Measurements from ENCODE around the gene LRCOL1. TPM values are rescaled to one million over a fixed set of nuclear protein-coding genes. Genes with fewer than 3 reads are reported as not detected.

LRCOL1 gene
- total RNA-seq, 1 donor from 2014 or later: not detected

DNA sequence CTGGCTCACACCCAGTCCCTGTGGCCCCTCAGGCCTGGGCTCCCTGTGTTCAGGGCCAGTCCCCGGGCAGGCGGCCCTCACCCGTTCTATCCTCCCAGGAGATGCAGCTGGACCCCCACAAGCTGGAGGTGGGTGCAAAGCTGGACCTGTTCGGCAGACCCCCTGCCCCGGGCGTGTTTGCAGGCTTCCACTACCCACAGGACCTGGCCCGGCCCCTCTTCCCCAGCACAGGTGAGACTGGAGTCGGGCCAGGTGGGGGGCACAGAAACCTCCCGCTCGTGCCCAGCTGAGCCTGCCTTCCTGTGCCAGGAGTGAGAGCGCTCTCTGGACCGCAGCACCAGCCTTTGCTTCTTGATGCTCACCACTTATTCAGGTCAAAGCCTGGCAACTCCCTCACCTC, 33.7 kb downstream of the LRCOL1 start:
- no peak for DNase-seq (ENCODE audit: extremely low spot score in 2 of 2)
- intact Hi-C loops (cut with DNase I): no loop called here
- no peak overlapping the region for H3K4me3 ChIP-seq
- H3K27me3 ChIP-seq: no peaks in the 10 kb centered on the region
- no peak for TF ChIP-seq POLR2AphosphoS5 (IDR thresholded peaks at IDR 0.05; ENCODE audit: insufficient read depth in 1 of 2, low read depth in 1 of 2)
- no peak for TF ChIP-seq POLR2A (IDR thresholded peaks at IDR 0.05)
- TF ChIP-seq, protein P1, sequence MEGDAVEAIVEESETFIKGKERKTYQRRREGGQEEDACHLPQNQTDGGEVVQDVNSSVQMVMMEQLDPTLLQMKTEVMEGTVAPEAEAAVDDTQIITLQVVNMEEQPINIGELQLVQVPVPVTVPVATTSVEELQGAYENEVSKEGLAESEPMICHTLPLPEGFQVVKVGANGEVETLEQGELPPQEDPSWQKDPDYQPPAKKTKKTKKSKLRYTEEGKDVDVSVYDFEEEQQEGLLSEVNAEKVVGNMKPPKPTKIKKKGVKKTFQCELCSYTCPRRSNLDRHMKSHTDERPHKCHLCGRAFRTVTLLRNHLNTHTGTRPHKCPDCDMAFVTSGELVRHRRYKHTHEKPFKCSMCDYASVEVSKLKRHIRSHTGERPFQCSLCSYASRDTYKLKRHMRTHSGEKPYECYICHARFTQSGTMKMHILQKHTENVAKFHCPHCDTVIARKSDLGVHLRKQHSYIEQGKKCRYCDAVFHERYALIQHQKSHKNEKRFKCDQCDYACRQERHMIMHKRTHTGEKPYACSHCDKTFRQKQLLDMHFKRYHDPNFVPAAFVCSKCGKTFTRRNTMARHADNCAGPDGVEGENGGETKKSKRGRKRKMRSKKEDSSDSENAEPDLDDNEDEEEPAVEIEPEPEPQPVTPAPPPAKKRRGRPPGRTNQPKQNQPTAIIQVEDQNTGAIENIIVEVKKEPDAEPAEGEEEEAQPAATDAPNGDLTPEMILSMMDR (IDR thresholded peaks at IDR 0.05): no peak
- no peaks in the 10 kb centered on the region for H3K9me3 ChIP-seq
- H3K27ac ChIP-seq: no peak overlapping the region
- H3K36me3 ChIP-seq: peaks cover 0 to 14% of the 10 kb centered on the region in 2 donors
- H3K4me1 ChIP-seq: no peaks in the 10 kb centered on the region

DNA sequence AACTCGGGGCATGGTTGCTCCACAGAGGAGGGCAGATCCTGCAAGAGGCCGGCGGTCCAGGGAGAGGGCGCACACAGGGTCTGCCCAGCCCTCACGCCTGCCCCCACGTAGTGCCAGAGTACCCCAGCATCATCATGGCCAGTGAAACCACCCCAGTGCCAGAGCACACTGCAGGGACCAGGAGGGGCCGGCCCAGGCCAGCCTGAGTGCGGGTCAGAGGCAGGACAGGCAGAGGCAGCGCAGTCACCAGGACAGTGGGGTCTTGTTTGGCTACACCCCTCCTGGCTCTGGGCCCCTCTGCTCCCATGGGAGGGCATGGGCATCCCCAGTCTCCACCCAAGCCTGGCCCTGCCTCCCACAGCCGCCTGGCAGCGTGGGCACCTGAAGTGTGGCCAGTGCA, 34.7 kb downstream of the LRCOL1 start:
- Histone ChIP-seq H3K4me1 (no peaks in the 10 kb centered on the region), H3K27me3 (no peaks in the 10 kb centered on the region), H3K27ac (no peak overlapping the region), H3K4me3 (no peak overlapping the region), H3K36me3 (peaks cover 0 to 14% of the 10 kb centered on the region in 2 donors), H3K9me3 (no peaks in the 10 kb centered on the region)
- no peak for DNase-seq (ENCODE audit: extremely low spot score in 2 of 2)
- intact Hi-C loops (cut with DNase I): no loop called here
- TF ChIP-seq POLR2A (IDR thresholded peaks at IDR 0.05): no peak
- TF ChIP-seq, protein P1 (IDR thresholded peaks at IDR 0.05): no peak
- no peak for TF ChIP-seq POLR2AphosphoS5 (IDR thresholded peaks at IDR 0.05; ENCODE audit: insufficient read depth in 1 of 2, low read depth in 1 of 2)

DNA sequence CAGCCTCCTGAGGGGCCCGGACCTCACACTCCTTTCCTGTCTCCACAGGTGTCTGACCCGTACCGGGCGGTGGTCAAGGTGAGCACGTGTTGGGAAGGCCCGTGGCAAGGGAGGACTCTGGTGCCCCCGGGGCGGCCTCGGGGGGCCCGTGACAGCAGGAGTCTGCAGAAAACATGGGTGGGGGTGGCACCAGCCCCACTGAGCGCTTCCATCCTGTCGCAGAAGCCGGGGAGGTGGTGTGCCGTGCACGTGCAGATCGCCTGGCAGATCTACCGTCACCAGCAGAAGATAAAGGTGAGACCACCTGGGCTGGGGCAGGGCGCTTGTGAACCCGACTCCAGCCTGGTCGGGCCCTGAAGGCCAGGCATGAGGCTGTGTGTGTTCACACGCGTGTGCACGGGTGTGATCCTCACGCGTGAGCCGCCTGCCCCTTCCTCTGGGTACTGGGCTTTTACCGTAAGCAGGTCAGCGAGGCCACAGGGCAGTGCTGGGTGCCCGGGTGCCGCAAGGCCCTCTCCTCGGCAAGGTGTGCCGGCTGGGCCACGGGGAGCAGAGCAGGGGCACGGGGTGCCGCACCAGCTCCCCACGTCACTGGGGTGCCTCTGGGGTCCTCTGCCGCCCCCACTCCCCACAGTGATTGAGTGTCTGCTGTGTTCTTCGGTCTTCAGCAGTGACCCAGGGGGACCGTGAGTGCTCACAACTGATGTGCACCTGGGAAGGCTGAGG, 35.9 kb downstream of the LRCOL1 start:
- H3K36me3 ChIP-seq: peaks cover 0 to 14% of the 10 kb centered on the region in 2 donors
- intact Hi-C loops (cut with DNase I): no loop called here
- DNase-seq (ENCODE audit: extremely low spot score in 2 of 2): no peak
- no peak overlapping the region for H3K4me3 ChIP-seq
- no peaks in the 10 kb centered on the region for H3K4me1 ChIP-seq
- H3K9me3 ChIP-seq: no peaks in the 10 kb centered on the region
- H3K27ac ChIP-seq: no peak overlapping the region
- no peak for TF ChIP-seq POLR2A (IDR thresholded peaks at IDR 0.05)
- no peaks in the 10 kb centered on the region for H3K27me3 ChIP-seq

DNA sequence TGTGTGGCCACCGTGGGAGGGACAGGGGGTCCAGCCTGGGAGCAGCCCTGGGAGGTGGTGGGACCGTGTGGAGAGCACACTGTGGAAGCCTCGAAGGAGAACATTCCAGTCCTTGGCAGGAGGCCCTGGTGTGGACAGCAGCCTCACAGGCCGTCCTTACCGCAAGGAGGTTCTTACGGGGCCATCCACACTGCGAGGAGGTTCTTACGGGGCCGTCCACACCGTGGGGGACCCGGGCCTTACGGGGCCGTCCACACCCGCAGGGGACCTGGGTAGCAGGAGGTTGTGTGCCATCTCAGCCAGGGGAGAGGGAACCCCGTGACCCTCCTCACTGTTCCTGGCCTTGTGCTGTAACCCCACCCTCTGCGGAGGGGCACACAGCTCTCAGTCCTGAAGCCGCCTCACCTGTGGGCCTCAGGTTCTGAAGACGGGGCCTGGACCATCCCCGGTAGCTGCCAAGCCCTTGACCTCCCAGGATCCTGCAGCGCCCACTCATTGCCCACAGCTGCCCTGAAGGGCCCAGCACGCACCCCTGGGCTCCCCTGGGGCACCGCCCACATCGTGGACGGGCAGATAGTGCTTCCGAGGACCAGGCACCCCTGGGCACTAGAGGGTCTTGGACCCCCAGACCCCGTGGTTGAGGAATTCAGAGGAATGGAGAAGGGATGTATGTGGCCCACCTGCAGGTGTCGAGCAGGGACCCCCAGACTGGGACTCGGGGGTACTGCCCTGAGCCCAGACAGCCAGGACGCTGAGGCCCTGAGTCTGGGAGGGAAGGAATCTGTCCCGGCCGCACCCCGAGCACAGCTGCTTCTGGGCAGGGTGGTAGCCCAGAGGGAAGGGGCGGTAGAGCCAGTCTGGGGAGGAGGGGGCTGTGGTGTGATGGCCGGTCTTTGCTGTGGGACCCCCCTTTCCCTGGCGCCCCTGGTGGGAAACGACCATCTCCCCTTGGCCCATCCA, 37.3 kb downstream of the LRCOL1 start:
- TF ChIP-seq, protein P1 (IDR thresholded peaks at IDR 0.05): no peak
- no peak for TF ChIP-seq POLR2A (IDR thresholded peaks at IDR 0.05)
- TF ChIP-seq POLR2AphosphoS5 (IDR thresholded peaks at IDR 0.05; ENCODE audit: insufficient read depth in 1 of 2, low read depth in 1 of 2): no peak
- peaks cover 0 to 14% of the 10 kb centered on the region in 2 donors for H3K36me3 ChIP-seq
- H3K4me3 ChIP-seq: no peak overlapping the region
- H3K4me1 ChIP-seq: no peaks in the 10 kb centered on the region
- intact Hi-C loops (cut with DNase I): no loop called here
- no peaks in the 10 kb centered on the region for H3K9me3 ChIP-seq
- no peaks in the 10 kb centered on the region for H3K27me3 ChIP-seq
- no peak overlapping the region for H3K27ac ChIP-seq
- no peak for DNase-seq (ENCODE audit: extremely low spot score in 2 of 2)

DNA sequence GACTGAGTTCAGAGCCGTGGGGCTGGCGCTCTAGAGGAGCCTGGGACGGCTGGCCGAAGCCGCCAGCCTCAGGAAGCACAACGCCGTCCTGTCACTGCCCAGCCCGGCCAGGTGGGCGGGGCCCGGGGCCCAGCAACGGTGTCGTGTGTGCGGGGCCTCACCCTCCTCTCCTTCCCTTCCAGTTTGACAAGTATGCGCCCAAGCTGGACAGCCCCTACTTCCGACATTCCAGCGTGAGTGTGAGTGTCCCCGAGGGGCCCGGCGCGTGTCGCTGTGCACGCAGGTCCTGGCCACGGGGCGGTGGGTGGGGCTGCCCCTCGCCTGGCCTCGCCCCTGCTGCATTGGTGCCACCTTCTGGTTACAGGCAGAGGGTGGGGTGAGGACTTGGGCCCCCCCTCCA, 38.3 kb downstream of the LRCOL1 start:
- no peaks in the 10 kb centered on the region for H3K9me3 ChIP-seq
- no peaks in the 10 kb centered on the region for H3K4me1 ChIP-seq
- peaks cover 0 to 14% of the 10 kb centered on the region in 2 donors for H3K36me3 ChIP-seq
- TF ChIP-seq POLR2A (IDR thresholded peaks at IDR 0.05): no peak
- TF ChIP-seq POLR2AphosphoS5 (IDR thresholded peaks at IDR 0.05; ENCODE audit: insufficient read depth in 1 of 2, low read depth in 1 of 2): no peak
- TF ChIP-seq, protein P1 (IDR thresholded peaks at IDR 0.05): no peak
- no peaks in the 10 kb centered on the region for H3K27me3 ChIP-seq
- intact Hi-C loops (cut with DNase I): no loop called here
- no peak overlapping the region for H3K4me3 ChIP-seq
- no peak for DNase-seq (ENCODE audit: extremely low spot score in 2 of 2)
- no peak overlapping the region for H3K27ac ChIP-seq
